Measurements from ENCODE around the gene STIMATE.

The STIMATE gene

DNA sequence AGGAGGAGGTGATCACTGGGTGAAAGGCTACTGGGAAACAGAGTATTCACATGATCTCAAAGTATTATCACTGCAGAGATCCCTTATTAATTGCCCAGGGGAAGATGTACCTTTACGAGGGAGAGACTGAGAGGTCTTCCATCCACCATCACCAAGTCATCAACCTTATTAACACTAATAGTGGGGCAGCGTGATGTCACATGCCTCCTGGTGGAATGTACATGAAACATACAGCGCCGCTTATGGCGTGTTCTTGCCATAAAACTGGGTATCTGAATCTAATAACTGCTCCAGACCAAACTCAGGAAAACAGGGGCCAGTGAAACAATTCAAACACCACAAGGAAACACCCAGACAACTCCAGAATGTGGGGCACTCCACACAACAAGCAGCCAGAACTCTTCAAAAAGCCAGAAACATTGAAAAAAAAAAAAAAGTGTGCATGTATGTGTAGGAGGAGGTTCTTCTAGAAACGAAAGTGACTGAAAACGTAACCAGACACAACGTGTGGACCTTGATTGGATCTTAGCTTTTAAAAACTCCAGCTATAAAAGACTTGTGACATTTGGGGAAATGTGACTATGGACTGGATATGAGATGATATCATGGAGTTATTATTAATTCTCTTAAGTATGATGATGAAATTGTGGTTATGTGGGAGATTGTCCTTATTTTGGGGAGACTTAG, 4.6 kb downstream of the STIMATE start:
- no peak for DNase-seq

DNA sequence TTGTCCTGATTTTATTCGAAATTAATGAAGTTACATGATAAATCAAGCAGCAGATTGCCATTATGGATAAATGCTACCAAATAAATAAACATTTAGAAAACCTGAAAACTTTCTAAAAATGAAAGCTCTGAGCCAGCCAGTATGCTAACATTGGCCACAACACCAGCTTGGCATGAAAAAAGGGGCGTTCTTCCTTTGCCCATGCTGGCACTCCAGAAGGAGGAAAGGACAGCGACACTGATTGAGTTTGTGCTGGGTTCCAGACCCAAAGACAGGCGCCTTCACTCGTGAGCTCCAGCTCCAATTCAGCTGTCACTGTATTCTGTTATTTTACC, 5.1 kb downstream of the STIMATE start:
- DNase-seq = no peak

DNA sequence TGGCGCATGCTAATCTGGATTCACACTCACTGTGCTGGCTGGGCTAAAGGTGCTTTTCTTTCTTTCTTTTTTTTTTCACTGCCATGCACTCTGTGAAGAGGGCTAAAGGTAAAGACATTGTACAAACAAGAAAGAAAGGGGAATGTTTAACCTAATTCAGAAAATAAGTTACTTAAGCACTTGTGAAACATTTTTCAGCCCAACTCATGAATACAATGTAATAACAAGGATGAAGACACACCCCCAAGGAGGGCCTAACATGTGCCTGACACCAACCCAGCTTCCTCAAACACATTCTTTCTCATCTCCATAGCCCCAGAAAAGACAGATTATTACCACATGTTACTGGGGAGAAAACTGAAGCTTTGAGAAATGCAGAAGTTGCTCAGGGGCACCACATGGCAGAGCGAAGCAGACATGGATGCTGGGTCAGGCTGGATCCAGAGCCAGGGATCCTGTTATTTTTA, 5.7 kb downstream of the STIMATE start:
- DNase-seq = no peak

DNA sequence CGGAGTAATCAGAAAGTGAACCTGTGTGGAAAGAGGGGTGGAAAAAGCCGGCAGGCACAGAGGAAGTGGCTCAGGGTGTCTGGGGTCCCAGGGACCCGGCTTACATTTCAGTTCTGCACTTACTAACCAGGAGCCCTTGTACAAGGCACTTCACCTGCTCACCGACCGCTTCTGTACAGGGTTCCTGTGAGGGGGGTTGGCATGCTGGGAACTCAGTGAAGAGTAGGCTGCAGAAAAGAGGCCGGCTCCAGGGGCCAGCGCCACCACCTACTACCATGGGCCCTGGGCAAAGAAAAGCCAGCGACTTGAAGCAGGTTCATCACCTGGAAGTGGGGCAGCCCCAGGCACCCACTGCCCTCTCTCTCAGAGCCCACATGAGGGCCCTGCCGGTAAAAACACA, 6.2 kb downstream of the STIMATE start:
- DNase-seq = no peak

DNA sequence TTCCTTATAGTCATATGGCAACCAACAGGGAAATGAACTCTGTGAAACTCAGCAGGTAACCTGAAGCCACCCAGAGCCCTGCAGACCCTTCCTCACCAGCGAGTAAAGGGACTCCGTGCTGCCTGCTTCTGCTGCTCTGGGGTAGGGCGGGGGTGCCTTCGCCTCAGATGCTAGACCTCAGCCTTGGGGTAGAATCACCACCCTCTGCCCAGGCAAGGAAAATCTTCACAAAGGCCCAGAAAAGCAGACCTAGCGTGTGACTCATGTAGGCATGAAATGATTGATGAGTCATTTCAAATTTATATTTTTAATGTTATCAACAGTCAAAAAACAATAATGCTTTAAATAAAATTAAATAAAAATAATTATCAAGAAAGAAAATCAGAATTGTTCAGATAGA, 6.6 kb downstream of the STIMATE start:
- DNase-seq = no peak

DNA sequence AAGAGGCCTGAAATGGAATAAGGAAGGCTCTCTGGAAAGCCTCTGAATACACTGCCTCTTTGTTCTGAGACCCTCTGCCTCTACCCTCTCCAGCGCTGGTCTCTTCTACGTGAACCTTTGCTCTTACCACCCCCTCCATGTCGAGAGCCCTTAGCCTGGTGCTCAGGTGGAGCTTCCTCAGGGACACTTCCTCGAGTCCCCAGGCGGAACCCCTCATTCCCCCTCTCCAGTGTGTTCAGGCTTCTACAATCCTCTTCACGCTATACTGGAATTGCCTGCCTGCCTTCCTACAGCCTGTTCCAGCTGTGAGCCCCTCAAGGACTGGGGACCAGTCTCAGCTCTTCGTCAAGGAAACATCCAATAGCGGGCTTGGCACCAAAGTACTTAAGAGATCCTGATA, 7.4 kb downstream of the STIMATE start:
- DNase-seq = no peak

DNA sequence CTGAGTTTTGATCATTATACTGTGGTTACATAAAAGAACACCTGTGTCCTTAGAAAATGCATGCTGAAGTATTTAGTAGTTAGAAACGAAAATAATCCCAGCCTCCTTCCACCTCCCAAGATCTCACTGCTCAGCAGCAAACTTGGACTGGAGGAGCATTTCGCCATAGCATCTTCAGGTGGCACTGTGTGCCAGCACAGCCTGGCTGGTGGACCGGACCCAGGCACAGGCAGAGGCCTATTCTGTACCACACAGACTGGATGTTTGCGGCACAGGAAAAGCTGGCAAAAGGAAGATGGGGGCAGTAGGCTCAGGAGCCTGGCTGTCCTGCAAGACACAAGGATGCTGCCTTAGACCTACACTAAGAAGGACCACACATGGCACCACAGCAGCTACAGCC, 10.2 kb downstream of the STIMATE start:
- DNase-seq = no peak

DNA sequence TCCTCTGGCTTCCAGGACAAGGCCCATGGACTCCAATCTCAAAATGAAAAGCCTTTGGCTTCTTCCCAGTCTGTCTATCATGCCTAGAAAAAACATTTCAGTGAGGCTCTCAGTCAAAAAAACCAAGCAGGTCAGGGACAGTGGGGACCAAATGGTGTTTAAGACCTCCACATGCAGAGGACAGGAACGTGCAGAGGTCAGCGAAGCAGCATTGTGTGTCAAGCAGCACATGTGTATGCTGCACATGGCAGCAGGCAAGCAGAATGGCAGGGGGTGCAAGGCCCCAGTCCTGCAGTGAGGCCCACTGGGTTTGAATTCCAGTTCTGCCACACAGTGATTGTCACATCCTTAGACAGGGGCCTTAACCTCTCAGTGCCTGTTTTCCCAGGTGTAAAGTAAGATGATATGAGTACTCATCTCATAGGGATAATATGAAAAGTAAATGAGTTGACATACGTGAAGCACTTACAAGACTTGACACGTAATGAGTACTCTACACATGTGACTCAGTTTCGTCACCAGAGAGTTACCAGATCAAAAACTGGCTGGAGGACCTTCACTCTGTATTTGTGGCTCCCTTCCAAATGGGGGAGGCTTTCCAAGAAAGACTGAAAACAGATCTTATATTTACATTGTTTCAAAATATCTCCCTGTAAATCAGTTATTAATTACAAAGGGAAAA, 11.2 kb downstream of the STIMATE start:
- DNase-seq = no peak

DNA sequence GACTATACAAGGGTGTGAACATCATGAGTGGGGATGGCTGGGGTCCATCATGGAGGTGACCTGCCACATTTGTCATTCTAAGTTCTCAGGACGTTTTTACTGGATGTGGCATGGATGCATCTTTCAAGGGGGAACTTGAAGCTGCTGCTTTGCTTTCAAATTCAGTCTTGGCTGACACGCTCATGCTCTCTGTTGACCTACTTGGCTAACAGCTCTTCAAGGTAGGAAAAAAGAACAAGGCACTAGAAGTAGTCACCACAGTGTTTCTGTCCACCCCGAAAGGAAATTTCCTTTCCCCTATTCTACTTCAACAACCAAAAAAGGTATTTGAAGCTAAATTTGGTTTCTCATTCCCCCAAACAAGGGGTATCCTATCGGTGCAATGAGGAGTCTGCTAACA, 15.0 kb downstream of the STIMATE start:
- no peak for DNase-seq

DNA sequence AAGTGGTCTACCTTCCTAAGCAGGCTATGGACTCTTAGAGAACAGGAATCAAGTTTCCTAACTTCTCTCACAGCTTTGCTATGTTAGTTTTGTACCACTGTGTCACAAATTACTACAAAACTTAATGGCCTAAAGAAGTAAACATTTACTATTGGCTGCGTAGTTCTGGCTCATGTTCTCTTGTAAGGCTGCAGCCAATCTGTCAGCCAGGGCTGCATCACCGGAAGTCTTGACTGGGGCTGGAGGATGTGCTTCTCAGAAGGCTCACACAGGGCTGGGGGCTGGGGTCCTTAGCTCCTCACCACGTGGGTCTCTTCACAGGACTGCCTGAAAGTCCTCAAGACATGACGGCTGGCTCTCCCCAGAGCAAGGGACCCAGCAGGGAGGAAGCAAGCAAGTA, 15.5 kb downstream of the STIMATE start:
- DNase-seq = no peak

DNA sequence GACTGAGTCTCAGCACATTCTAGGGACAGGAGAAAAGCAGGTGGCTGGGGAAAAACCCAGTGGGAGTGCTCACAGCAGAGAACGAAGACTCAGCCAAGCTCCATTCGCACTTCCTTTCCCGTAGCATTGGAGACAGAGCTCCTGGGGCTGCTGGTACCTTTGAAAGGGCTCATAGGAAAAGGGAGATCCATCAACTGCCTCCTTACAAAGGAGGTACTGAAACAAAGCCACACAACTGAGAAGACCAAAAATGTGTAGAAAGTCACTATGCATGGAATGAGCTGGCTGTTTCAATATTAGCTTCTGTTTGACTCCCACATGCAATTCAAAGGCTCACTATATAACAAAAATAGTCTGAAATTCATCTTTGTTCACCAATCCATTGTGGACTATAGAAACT, 16.9 kb downstream of the STIMATE start:
- no peak for DNase-seq

DNA sequence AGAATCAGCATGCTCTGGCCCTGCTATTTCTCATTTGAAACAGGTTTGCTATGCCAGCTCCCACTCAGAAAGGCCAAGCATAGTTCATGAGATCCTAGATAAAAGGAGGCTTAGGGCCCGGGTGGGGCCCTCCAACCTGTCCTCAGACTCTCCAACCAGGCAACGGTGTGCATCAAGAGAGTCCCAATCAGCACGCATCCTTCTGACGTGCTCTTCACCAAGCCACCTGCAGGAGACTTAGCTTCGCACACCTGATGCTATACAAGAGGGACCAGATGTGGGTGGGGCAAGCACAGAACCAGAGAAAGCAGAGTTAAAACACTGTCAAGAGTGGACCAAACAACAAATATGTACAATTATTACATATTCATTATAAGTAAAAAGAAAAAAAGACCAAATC, 17.3 kb downstream of the STIMATE start:
- no peak for DNase-seq

DNA sequence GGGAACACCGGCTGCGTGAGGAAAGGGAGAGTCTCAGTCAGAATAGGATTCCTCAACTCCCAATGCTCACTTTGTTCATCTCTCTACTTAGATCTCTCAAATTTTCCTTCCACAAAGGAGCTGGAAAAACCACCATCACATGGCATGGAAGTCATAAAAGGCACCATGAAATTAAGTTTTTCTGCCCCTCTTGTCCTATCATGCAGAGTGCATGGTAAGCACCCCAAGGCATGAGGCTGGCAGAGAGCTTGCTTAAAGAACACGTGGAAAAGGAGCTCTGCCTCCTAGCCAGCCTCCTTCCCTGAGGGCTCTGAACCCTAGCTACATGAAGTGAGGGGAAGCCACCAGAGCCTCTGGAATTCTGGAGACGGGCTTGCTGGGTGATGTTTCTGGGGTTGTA, 17.8 kb downstream of the STIMATE start:
- no peak for DNase-seq

DNA sequence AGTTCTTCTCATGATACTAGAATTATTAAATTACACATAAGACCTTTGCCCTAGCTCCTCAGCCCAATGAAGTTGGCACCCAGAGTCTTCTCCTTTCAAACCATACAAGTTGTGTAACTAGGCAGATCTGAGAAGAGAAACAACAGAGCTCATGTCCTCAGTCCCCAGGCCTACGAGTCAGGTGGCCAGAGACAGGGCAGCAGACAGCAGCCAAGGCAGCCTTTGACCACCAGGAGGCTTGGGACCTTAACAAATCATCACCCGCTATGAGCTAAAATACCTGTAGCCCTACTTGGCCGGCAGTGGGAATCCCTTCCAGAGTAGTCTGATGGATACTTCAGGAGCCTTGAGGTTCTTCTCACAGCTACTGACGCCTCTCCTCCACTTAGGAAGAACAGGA, 18.3 kb downstream of the STIMATE start:
- no peak for DNase-seq

DNA sequence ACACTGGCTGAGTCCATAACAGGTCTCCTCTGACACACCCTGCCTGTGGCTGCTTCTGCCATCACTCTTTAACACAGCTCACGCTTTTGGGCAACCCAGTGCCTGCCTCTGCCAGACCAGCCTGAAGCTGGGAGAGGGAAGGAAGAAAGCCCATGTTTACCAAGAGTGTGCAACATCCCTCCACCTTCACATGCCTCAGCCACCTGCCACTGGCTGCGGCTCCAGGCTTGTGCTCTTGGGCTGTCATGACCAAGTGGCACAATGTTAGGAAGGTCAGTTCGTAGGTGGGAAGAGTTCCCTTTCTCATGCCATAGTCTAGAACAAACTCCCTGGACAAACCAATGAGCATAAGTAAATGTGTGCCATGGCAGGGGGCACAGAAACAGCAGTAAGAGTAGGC, 20.3 kb downstream of the STIMATE start:
- no peak for DNase-seq

DNA sequence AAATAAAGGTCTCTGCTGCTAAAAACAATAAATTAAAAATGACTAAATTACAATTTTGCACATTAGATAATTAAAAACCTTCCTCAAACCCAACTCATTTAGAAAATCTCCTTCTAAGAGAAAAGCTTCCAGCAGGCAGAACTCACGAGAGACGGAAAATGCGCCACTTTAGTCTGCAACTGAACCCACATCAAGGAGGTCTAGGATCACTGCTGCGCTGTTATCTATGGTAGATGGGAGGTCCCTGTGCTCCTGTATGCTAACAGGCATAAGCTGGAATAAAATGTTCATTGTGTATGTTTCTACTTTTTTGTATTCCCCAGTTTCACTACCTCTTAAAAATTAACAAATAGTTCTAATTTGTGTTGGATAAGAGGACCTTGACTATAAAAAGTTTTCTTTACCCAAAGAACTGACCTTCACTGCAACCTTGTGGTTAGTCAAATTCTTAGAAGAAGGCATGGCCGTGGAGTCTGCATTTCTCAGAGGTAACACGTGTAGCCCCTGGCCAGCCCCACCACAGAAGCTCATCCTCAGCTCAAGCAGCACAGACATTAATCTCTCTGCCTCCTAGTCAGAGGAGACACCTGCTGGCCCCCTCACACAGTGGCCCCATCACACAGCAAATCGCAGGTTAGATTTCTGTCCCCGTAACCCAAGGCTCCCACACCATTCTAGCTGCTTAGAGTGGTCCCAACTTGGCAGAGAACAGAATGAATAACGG, 22.3 kb downstream of the STIMATE start:
- no peak for DNase-seq

DNA sequence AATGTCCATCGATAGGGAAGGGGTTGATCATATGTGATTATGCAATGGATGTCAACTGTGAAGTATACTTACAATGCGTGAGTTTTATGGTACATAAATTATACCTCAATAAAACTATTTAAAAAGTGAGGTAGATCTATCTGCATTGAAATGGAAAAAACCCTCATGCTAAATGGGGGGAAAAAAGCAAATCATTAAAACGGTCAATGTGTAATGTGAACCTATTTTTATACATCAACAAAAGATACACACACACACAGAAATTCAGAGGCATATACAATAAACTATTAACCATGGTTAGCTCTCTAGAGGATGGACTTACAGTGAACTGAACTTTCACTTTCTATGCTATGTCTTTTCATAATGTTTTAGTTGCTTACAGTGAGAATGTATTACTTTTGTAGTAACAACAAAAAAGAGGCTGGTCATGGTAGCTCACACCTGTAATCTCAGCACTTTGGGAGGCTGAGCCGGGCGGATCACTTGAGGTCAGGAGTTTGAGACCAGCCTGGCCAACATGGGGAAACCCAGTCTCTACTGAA, 23.1 kb downstream of the STIMATE start:
- no peak for DNase-seq

DNA sequence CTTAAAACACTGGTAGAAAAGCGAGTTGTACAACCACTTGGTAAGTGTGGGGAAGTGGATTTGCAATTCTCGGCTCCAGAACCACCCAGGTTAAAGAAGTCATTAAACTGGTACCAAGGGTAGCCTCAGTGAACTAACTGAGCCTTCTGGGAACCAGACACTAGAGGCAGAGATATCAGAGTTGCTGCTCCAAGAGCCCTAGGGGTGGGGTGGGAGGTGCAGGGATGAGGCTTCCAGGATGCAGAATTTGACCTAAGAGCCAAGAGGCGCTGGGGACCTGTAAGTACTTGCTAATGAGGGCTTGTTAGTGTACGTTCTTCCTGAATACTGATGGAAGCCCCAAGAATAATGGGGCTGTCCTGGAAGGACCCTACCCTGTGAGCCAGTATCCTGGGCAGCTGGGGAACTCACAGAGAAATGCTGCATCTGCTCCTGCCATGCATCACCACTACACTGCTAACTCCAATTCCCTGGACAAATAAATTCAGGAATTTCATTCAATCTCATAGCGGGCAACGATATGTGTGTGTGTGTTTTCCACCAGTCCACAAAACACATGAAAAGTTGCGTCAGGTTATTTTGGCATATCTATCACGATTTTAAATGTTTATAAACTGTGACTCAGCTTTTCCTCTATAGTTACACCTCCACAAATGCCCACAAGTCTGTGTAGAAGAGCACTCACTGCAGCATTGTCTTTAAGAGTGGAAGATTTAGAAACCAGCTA, 23.8 kb downstream of the STIMATE start:
- DNase-seq = no peak

DNA sequence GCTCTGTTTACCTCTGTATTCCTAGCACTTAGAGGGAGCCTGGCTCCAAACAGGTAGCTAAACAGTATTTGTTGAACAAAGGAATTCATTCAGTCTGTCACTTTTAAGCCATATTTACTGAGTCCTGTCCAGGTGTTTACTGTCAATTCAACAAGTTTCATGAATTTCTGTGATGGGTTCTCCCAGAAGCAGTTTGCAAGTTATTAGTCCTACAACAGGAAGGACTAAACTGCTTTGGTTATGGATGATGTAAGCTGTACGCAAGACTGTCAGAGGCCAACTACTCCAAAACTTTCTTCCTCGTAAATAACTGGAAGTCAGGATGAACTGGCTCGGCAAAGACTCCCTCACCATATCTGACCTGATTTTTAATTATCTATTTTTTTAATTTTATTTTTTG, 25.1 kb downstream of the STIMATE start:
- no peak for DNase-seq

DNA sequence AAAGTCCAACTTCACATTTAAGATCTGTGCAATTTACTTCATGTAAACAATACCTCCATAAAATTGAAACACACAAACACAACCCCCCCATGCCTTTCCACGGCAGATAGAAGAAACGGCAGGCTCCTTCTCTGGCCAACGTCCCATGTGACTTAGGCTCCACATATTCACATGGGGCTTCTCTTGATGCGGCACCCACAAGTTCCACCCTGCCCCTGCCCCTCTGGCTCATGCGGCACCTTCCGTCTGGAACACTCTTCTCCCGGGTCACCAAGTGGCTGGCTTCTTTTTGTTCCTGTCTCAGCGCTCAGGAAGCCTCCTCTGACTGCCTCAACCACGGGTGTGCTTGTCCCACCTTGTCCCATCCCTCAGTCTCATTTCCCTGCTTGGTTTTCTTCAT, 25.6 kb downstream of the STIMATE start:
- DNase-seq = no peak

DNA sequence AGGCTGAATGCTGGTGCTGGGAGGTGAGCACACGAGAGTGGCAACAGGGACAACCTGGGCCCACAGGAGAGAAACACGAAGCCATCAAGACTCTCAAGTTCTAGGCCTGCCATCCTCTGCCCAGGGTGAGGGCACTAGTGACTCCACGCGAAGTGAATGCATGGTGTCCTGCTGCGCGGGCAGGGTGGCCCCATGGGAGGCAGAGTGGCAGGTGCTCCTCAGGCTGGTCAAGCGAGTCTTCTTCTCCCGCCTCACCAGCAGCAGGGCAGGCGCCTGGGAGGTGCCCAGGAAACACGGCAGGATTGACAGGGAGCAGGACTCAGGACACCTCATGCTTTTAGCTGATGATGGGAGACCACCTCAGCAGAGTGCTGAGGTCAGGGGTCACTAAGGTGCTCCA, 26.9 kb downstream of the STIMATE start:
- DNase-seq = no peak

DNA sequence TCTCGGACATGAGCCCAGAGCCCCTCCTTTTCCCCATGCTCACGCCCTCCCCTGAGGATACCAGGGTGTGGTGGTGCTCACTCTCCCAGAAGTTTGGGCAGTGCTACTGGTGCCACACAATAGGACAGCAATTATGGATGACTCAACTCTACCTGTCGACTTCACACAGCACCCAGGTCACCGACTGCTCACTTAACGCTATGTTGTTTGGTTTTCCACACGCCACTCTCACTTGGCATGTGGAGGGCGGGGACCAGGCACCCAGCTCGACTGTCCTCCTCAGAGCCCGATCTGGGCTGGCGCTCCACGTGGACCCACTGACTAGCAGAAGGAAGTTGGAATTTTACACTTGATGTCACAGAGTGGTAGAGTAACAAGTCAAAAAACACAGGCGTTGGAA, 30.9 kb downstream of the STIMATE start:
- DNase-seq = no peak

DNA sequence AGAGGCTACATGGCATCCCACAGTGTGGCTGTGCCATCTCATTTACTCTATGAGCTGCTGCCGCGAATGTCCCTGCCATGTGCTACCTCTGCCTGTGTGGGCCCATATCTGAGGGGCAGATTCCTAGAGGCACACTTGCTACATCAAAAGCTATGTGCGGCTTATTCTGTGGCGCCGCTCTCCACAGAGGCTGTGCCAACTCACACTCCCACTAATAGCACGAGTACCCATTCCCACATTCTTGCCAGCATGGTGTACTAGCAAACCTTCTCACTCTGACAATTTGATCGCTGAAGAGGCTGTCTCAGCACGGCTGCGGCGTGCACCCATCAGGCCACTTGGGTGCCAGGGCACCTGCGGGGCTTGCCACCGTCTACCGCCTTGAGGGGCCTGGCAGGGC, 31.4 kb downstream of the STIMATE start:
- DNase-seq = no peak

DNA sequence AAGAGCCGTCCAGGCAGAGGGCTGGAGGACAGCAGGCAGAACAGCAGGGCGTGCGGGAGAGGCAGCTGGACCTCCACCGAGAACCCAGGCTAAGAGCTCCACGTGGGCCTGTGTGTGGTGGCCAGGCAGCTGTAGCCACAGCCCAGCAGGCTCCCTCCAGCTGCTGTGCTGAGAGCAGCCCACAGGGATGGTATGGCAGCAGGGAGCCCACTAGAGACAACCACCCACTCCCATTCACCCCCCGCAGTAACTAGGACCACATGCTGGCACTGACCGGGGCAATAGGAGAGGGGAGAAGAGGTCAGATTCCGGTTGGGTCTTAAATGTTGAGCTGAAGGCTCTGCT, 37.0 kb downstream of the STIMATE start:
- no peak for DNase-seq
